Cerebellar cortex (tissue), 1 donor: ENCODE measurements around the gene ADGRV1.

ENCODE experiments used
- DNase-seq: peaks from one replicate; pipeline ENCODE4 v3.0.0-alpha.2; 2015; ENCODE audit warnings: low spot score

The ADGRV1 gene

DNA sequence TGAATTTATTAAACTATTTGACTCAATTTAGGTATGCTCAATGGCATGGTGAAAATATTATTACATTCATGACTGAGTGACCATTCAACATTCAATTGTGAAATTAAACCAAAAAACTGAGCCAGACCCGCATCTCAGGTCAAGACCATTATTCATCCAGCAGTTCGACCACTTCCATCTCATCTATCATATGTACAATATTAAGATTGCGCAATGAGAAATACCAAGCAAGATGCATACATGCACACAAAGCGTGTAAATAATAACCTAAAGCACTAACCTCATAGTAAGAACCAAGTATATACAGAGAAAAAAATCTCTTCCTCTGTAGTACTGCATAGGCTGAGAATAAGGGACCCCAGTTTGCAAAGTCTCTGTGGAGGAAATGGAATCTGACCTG, 310.2 kb downstream of the ADGRV1 start:
- no peak for DNase-seq

DNA sequence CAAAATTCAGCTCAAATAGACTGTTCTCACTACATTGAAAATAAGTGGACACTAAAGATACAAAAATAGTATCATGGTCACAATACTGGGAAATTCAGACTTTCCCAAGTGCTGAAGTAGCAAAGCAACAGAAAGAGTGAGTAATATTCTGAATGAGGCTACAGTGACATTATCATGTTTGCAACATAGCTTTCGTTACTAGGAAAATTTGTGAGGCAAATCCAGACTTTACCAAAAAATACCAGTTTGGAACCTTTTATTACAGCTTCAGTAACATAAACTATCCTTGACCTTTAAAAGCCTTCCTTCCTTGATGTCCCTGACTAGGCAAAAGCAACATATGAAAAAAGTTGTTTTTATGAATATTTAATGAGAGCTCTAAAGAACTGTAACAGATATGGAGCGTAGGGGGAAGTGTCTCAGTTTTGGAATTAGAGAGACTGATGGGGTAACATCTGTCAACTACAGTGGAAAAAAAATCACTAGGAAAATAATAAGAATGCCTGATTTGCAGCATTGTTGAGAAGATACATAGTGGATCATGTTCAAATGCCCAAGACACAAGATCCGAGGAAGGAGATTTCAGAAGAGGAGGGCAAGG, 312.9 kb downstream of the ADGRV1 start:
- no peak for DNase-seq

DNA sequence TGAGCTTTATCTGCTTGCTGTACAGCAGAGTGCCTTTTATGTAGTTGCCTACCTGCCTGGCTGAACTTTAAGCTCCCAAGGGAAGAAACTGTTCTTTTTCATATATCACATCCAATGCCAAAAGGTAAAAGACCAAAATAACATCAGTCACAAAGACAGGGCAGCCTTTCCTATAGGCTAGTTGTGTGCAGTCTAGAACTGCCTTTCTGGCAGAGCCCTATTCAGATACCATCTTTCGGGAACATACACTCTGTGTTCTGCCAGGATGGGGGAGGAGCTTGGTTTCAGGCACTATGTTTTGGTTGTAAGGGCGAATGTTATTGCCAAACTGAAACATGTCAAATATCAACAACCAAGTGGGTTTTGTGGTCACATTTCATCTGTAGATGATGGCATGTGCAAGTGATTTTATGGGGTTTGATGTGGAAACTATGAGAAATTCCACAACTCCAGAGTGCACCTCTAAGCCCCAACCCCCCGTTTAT, 314.5 kb downstream of the ADGRV1 start:
- no peak for DNase-seq

DNA sequence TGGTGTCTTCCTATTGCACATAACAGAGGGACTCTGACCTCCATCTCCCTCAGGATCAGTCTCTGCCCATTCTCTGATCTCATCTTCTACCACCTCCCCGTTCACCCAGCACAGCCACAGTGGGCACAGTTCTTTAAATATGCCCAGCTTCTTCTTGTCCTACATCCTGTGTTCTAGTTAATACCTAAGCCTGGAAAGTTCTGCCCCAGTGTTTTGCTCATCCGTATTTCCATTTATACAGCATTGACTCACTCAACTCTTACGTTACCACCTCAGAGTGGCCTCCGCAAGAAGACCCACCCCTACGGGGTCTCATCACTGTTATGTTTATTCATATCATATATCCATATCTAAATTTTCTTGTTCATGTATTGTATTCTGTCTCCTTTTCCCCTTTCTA, 315.5 kb downstream of the ADGRV1 start:
- DNase-seq = no peak

DNA sequence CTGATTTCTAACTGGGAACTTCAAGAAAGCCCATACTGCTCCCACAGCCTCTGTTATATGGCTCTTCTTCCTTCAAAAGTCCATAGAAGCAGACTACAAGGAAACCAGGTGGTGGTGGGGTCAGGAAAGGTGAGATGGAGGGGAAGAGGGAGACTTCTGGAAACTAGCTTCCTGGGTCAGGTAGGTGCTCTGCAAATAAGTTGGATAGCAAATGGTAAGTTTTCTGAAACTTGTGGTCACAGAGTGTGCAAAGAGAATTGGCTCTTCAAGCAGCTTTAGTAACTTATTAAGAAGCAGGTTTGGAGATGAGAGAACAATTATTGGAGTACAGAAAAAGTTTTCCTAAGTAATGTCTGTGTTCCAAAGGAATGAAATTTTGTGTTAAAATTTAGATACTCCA, 316.9 kb downstream of the ADGRV1 start:
- no peak for DNase-seq

DNA sequence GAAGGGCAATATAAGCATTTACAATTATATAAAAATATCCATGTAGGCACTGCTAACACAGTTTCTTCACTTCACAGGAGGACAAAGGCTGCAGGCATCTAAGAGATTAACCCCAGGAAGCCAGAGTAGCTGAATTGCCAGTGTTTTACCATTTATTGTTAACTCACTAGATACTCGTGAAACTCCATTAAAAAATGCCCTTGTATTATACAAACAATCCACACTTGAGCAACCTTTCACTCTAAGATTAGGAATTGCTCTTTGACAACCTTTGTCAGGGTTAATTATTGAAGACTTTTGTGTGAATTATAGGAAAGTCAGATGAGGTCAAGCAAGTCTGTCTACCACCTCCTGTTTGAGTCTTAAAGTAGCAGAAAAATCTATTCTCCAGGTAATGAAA, 317.8 kb downstream of the ADGRV1 start:
- DNase-seq = no peak

DNA sequence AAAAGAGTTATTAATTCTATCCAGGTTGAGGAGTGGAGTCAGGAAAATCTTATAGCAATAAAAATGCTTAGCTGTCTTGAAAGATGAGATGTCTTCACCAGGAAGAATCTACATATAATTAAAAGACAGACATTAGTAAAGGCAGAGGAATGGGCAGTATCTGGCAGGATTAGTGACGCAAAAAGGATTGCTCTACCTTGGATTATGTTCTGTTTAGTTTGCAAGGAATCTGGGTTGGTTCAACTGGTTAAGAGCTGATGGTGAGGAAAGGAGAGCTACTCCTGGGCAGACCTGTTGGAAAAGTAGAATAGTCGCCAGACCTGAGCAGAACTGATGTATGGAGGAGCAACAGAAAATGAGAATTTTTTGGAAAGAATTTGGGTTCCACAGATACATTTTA, 318.5 kb downstream of the ADGRV1 start:
- DNase-seq = no peak

DNA sequence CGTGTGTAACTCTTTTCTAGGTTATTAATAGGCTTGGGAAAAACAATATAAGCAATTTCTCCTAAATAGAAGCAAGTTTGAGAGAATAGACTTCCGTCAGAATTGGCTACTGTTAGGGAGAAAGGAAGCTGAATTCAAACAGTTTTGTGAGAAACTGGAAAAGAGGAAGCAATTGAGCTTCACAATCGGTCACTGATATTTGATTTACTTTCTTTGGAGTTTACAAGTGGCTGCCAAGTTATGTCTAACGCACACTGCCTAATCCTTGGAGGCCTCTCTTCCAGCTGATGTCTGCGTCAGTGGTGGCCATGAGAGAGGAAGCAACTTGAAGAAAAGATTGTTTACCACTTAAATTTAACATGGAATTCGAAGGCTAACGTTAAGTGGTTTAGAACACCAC, 319.5 kb downstream of the ADGRV1 start:
- no peak for DNase-seq

DNA sequence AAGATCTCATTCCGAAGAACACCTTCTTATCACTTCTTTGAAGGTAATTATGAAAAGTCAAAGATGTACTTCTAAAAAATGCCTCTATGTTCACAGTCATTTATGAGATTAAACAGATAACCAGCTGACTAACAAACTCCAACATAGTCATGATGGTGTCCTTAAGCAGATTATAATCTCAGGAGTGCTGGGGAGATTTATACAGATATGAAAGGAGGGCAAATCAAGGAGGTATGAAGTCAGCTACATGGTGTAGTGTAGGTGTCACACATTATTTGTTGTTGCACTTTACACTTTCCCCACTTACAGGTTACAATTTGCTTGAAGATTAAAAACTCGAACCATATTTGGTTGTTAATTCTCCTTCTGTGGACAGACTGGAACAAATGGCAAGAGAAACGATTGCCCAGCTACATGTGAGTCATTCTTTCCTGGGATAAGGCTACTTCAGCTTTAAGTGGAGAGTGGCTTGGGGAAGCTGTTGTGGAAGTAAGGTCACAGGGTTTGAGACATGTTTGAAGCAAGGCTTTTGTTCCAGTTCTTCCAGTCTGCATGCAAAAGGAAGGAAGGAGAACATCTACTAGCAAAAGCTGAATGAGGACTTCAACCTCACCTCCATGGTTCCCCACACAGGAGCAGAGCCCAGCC, 320.1 kb downstream of the ADGRV1 start:
- DNase-seq = no peak

DNA sequence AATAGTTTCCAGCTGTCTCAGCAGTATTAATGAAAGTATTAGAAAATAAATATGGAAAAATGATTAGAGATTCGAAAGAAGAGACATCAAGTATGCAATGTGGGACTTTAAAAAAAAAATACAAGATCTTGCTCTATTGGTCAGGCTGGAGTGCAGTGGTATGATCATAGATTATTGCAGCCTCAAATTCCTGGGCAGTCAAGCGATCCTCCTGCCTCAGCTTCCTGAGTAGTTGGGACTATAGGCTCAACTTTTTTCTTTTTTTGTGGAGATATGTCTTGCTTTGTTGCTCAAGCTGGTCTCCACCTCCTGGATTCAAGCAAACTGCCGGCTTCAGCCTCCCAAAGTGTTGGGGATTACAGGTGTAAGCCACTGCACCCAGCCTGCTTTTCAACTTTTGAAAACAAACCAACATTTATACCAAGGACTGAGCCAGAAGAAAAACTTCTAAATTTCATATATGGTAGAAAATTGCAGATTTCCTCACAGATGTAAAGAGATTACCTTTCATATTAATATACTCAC, 323.1 kb downstream of the ADGRV1 start:
- no peak for DNase-seq

DNA sequence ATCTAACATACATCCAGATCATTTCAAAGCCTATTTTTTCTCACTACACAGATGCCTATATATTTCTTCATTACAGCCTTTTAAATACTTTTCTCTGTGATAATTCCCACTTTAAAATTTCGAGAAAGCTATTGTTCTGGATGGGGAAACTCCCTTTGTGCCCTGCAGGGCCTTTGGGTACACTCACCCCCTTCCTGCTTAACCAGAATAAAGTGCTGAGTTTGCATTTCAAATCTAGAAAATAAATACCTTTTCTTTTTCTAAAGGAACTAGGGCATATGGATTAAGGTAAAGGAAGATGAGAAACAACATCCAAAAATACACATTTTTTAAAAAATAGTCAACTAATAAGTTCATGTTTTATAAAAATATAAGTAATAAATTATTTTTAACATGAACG, 323.9 kb downstream of the ADGRV1 start:
- DNase-seq = no peak

DNA sequence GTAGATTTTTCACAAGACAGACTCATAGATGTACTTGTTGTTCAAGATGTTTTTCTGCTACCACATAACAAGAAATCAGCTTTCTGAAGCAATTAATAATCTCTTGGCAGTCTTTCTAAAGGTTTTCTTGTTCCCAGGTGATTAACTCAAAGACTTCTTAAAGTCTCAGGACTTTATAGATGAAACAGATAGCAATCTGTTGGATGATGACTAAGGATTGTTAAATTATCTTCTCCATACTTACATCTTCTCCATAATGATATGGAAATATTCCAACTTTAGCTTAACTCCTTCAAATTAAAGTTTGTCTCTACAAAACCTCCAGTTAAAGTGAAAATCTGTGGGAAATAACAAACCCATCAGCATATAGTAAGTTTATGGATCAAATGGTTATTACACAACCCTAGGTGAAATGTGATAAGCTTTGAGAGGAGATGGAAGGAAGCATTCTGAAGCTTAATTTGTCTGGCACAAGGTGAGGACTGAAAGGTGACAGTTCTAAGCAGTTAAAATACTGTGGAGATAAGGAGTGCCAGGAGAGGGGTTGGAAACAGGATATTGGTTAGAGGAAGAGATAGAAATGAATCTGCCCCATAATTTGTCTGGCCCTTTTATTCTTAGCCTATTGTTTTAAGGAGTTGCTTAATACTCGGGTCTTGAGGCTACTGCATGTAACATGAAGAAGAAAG, 326.7 kb downstream of the ADGRV1 start:
- no peak for DNase-seq

DNA sequence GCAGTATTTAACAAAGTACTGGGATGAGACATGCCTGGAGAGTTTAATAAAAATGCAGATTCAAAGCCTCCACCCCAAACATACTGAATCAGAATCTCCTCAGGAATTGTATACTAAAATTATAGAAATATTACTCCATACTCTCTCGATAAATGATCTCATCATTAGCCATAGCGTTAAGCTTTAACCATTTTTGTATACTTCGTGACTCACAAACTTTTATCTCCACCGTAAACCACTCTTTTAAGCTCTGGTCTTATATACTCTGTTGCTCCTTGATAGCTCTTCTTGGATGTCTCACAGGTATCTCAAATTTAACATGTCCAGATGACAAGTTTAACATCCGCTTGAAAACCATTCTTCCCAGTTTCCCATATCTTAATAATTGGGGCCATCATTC, 327.8 kb downstream of the ADGRV1 start:
- no peak for DNase-seq

DNA sequence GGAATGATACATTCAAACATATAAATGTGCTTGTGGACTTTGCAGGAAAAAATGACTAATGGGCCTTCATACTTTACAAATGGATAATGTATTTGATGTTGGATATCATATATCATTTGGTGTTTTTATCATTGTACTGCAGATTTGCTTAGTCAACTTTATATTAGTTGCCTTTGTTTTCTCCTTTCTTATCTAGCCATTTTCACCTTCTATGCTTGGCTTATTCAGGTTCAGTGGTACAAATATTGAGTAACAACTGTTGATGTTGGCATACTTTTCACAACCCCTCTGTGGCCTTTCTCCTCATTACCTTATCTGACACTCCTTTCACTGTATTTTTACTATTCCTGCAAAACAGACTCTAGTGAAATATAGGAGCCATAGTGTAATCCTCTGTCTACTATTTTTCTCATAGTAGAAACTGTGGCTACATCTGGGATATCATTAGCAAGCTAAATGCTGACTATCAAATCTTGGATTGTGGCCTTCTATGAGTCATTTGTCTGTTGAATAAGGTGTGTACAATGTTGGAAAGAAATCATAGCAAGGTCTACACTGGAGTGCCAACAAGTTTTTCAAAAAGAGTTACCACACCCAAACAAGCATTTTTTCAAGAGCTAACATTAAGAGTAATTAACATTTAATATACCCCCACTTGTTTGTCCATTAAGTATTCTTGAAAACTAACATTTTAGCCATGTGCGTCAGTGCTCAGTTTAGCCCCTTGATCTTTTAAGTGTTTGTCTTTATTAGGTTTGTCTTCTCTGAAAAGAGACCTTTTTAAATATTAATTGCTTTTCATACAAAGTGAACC, 330.1 kb downstream of the ADGRV1 start:
- no peak for DNase-seq

DNA sequence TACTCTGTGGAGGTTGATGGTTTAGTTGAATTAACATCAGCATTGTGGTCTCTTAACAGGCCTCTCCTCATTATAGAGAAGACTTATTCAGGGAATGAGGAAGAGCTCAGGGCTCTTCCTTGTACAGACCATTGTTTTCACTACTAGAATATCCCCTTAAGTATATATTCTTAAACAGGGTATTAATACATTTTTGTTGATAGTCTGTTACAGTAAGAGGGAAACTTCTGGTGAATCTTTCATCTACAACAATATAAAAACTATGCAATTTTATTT, 330.7 kb downstream of the ADGRV1 start:
- DNase-seq = no peak

DNA sequence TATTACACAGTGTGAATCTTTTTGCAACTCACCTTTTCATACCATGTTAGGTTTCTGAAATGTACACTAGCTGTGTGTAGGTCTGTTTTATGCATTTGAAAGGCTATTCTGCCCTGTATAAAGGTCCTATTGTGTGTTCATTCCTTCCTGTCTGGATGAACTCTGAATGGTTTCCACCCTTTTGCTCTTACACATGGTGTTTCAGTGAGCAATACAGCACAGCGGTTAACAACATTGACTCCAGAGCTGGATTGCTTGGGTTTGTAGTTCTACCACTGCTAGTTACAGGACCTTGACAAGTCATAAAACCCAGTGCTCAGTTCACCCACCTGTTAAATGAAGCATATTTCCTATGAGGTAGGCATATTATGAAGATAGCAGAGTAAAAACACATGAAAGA, 331.6 kb downstream of the ADGRV1 start:
- DNase-seq = no peak

DNA sequence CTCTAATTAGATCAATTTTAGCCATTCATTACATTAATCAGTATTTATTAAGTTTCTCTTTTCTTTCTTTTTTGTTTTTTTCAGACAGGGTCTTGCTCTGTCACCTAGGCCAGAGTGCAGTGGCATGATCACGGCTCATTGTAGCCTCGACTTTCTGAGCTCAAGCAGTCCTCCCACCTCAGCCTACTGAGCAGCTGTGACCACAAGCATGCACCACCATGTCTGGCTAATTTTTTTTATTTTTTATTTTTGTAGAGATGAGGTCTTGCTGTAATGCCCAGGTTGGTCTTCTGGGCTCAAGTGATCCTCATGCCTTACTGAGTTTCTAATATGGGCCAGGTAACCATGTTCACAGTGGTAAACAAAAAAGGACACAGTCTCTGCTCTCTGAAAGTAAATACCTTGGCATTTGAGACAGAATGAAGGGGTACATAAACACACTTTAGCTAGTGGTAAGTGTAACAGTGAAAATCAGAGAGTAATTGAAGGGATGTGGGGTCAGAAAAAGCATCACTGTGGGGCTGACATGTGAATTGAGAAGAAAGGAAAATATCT, 336.3 kb downstream of the ADGRV1 start:
- DNase-seq = no peak

DNA sequence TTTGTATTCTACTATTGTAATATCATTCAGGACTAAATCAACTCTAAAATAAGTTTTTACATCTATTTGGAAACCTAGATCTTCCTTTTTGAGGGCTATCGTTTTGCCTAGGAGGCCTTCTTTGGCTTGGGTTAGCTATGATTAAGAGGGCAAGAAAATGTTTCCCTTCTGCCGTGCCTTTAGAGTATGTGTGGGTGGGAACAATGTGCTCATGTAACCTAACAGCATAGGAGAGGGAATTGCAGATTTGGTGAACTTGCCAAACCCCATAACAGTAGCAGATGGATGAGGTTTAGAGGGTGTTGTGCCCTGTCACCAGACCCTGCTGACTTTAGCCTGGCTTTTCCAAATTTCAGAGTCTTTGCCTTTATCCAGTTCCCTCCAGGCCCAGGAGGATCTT, 339.0 kb downstream of the ADGRV1 start:
- DNase-seq = no peak

DNA sequence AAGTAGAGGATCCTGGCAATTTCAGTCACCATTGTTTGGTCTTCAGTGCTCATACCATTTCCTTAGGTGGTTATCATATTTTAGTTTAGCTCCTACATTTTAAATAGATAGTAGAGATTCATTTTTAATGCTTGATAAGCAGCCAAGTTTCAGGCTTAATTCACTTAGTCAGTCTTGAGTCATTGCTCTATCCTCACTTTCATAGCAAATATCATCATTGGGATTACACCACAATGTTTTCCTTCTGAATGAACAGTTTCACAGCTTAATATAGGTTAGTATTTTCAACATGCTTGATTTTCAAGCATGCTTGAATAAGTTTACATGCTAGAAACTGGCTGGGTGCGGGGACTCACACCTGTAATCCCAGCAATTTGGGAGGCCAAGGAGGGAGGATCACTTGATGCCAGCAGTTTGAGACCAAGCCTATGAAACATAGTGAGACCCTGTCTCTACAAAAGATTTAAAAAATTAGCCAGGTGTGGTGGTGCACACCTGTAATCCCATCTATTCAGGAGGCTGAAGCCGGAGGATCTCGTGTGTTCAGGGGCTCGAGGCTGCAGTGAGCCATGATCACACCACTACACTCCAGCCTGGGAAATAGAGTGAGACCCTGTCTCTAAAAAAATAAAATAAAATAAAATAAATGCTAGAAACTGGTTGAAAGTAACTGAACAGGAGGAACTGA, 339.9 kb downstream of the ADGRV1 start:
- DNase-seq = no peak

DNA sequence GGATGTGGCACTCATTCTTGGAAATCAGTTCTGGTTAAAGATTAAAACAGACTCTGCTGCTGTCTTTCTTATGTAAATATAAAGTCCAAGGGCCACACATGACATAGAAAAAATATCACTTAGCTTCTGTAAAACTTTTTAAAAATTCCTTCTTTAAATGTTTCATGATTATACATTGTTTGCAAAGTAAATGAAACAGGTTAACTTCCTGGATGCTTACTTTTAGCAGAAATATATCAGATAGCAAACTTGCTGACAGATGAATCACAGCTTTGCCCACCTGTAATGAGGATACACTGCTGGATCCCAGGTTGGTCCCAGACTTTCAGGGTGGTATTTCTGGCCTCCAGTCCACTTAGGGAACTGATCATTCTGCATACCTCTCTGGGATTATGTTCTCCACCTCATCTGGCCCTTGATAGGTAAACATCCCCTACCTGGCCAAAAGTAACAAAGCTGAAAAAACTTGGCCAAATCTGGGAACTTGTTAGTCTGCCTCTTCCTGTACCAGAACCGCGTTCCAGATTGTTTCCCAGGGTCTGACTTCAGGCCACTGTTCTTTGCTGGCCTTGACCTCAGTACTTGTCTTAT, 340.5 kb downstream of the ADGRV1 start:
- DNase-seq = no peak

DNA sequence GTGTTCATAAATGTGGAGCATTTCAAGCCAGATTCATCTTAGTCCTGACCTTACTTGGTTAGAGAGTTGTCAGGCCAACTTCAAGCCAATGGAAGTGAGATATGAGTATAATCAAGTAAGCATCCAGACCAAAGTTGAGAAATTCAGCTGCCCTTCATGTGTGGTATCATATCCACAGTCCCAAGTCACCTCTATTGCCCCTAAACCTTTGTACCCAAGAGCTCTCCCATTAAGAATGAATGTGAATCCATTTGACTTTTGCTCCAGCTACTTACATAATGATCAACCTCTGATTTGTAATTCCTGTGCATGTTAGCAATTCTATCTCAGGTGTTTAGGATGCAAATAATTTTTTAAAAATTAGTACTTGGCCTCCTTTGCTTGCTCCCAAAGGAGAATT, 342.7 kb downstream of the ADGRV1 start:
- DNase-seq = no peak
